A549 (cell line): ENCODE data around the gene PHF20.
"Not testable (repeated sequence)": the region's sequence is repeated elsewhere in the genome, so short reads cannot be mapped to it uniquely, and the experiment has no call there.

ENCODE experiments used
- BHLHE40 ChIP-seq: IDR thresholded peaks from 2 replicates; pipeline ENCODE4 v1.6.1; 2012; ENCODE audit warnings: low read depth, low read length, inconsistent platforms
- CHD4 ChIP-seq: fragments of 200-600 bp; sonication (generic); IDR thresholded peaks from 2 replicates; pipeline ENCODE4 v1.6.1; 2016; ENCODE audit warnings: antibody characterized with exemption, mild to moderate bottlenecking, borderline replicate concordance
- CTCF ChIP-seq: fragments of >200 bp; sonication (Bioruptor Twin); formaldehyde crosslinking; IDR thresholded peaks from 3 replicates; pipeline ENCODE4 v1.5.1; 2016
- MAFK ChIP-seq: fragments of 450-650 bp; IDR thresholded peaks from 2 replicates; pipeline ENCODE4 v1.6.1; 2014; ENCODE audit not compliant: partially characterized antibody
- MAX ChIP-seq: IDR thresholded peaks from 2 replicates; pipeline ENCODE4 v1.6.1; 2012
- POLR2A ChIP-seq: IDR thresholded peaks from 2 replicates; pipeline ENCODE4 v1.6.1; 2012; ENCODE audit warnings: mild to moderate bottlenecking, low read length
- RCOR1 ChIP-seq: fragments of 150-350 bp; IDR thresholded peaks from 2 replicates; pipeline ENCODE4 v1.6.1; 2014; ENCODE audit warnings: antibody characterized with exemption, low read length, low read depth
- SMC3 ChIP-seq: fragments of >200 bp; sonication (Bioruptor Twin); formaldehyde crosslinking; IDR thresholded peaks from 3 replicates; pipeline ENCODE4 v1.6.1; 2018; ENCODE audit warnings: inconsistent platforms
- TF ChIP-seq, protein P1 (sequence below): IDR thresholded peaks from 2 replicates; pipeline ENCODE4 v1.6.1; 2012

DNA sequence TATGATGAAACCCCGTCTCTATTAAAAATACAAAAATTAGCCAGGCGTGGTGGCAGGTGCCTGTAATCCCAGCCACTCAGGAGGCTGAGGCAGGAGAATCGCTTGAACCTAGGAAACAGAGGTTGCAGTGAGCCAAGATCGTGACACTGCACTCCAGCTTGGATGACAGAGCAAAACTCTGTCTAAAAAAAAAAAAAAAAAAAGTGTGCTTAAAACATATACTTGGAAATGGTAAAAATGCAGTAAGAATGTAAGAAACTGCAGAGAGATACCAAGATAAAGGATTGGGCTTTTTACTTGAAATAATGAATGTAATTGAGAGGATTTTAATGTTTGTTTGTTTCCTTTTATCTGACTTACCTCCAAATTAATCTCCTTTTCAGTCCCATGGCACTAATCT is 129.4 kb downstream of the PHF20 start:
- not testable (repeated sequence) for TF ChIP-seq MAX, SMC3, MAFK, RCOR1, CTCF, BHLHE40, POLR2A, CHD4
- TF ChIP-seq, protein P1, sequence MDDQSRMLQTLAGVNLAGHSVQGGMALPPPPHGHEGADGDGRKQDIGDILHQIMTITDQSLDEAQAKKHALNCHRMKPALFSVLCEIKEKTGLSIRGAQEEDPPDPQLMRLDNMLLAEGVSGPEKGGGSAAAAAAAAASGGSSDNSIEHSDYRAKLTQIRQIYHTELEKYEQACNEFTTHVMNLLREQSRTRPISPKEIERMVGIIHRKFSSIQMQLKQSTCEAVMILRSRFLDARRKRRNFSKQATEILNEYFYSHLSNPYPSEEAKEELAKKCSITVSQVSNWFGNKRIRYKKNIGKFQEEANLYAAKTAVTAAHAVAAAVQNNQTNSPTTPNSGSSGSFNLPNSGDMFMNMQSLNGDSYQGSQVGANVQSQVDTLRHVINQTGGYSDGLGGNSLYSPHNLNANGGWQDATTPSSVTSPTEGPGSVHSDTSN = not testable (repeated sequence)
